C4-2B (cell line): Measurements from ENCODE around the gene DNPH1.

ENCODE experiments used
- CTCF ChIP-seq: fragments of 450-650 bp; conservative IDR thresholded peaks from 2 replicates; pipeline ENCODE4 v1.5.1; 2017; ENCODE audit warnings: mild to moderate bottlenecking
- ZFX ChIP-seq: fragments of 450-650 bp; IDR thresholded peaks from 2 replicates; pipeline ENCODE4 v1.6.1; 2017

- TF ChIP-seq CTCF, result no peak
- no peak for TF ChIP-seq ZFX
Observed at GRCh38 chr6:43248791-43249190, 19.5 kb upstream of the DNPH1 start.
